HEK293 (cell line): ENCODE results near the gene BMP10.

Experiments used
- CTCF ChIP-seq: fragments of 450-650 bp; formaldehyde crosslinking; IDR thresholded peaks from 2 replicates; pipeline ENCODE4 v1.5.1; 2016; ENCODE audit warnings: missing biosample characterization, missing genetic modification characterization
- PATZ1 ChIP-seq: fragments of 450-650 bp; formaldehyde crosslinking; IDR thresholded peaks from 2 replicates; pipeline ENCODE4 v1.5.1; 2016; ENCODE audit warnings: missing biosample characterization, missing genetic modification characterization
- YY1 ChIP-seq: fragments of 450-650 bp; formaldehyde crosslinking; IDR thresholded peaks from 2 replicates; pipeline ENCODE4 v1.5.1; 2018; ENCODE audit warnings: missing biosample characterization, missing genetic modification characterization
- ZBTB1 ChIP-seq: fragments of 450-650 bp; formaldehyde crosslinking; IDR thresholded peaks from 2 replicates; pipeline ENCODE4 v1.5.1; 2016; ENCODE audit warnings: missing biosample characterization, missing genetic modification characterization
- ZBTB17 ChIP-seq: fragments of 450-650 bp; formaldehyde crosslinking; IDR thresholded peaks from 2 replicates; pipeline ENCODE4 v1.5.1; 2016; ENCODE audit warnings: missing biosample characterization, missing genetic modification characterization
- ZBTB21 ChIP-seq: fragments of 450-650 bp; formaldehyde crosslinking; IDR thresholded peaks from 2 replicates; pipeline ENCODE4 v1.5.1; 2017; ENCODE audit warnings: missing biosample characterization, missing genetic modification characterization
- ZBTB7A ChIP-seq: fragments of 450-650 bp; formaldehyde crosslinking; IDR thresholded peaks from 2 replicates; pipeline ENCODE4 v1.5.1; 2016; ENCODE audit warnings: low read depth, missing biosample characterization, missing genetic modification characterization
- ZEB2 ChIP-seq: fragments of 450-650 bp; formaldehyde crosslinking; IDR thresholded peaks from 2 replicates; pipeline ENCODE4 v1.5.1; 2016; ENCODE audit warnings: missing biosample characterization, missing genetic modification characterization
- ZFP37 ChIP-seq: fragments of 450-650 bp; formaldehyde crosslinking; IDR thresholded peaks from 2 replicates; pipeline ENCODE4 v1.5.1; 2016; ENCODE audit warnings: missing biosample characterization, missing genetic modification characterization
- ZNF174 ChIP-seq: fragments of 450-650 bp; formaldehyde crosslinking; IDR thresholded peaks from 2 replicates; pipeline ENCODE4 v1.5.0; 2017; ENCODE audit warnings: missing biosample characterization, mild to moderate bottlenecking, missing genetic modification characterization
- ZNF184 ChIP-seq: fragments of 450-650 bp; IDR thresholded peaks from 2 replicates; pipeline ENCODE4 v1.5.1; 2018; ENCODE audit warnings: missing biosample characterization, mild to moderate bottlenecking, missing genetic modification characterization
- ZNF274 ChIP-seq, 2 experiments: fragments of 200-500 bp in 1 of 2; fragments of 450-650 bp in 1 of 2; sonication (Bioruptor generic) in 1 of 2; formaldehyde crosslinking in 1 of 2; IDR thresholded peaks; 2 replicates each; pipeline versions ENCODE4 v1.5.1 to v1.6.1; 2014 to 2016; ENCODE audit warnings: borderline replicate concordance in 1 of 2, inconsistent platforms in 1 of 2, low read length in 1 of 2, missing biosample characterization in 1 of 2, missing genetic modification characterization in 1 of 2
- ZNF629 ChIP-seq: fragments of 450-650 bp; formaldehyde crosslinking; IDR thresholded peaks from 2 replicates; pipeline ENCODE4 v1.5.1; 2017; ENCODE audit warnings: missing biosample characterization, missing genetic modification characterization
- ZSCAN18 ChIP-seq: fragments of 450-650 bp; formaldehyde crosslinking; IDR thresholded peaks from 2 replicates; pipeline ENCODE4 v1.5.1; 2016; ENCODE audit warnings: missing biosample characterization, missing genetic modification characterization

GRCh38 chr2:68901199-68901514 is 30.0 kb upstream of the BMP10 start:
- TF ChIP-seq ZBTB17 (tag by site-specific recombination) (no peak), CTCF (tag by site-specific recombination) (peak; percentile 52), ZBTB7A (no peak), PATZ1 (no peak), ZNF274 (IDR thresholded peaks at IDR 0.05; ENCODE audit: low read length) (no peak), ZNF274 (tag by site-specific recombination; IDR thresholded peaks at IDR 0.05; ENCODE audit: borderline replicate concordance) (no peak), ZEB2 (tag by site-specific recombination) (no peak), ZSCAN18 (tag by site-specific recombination) (no peak), ZNF629 (tag by site-specific recombination) (no peak), ZBTB21 (tag by site-specific recombination) (no peak), ZNF174 (tag by site-specific recombination) (no peak), YY1 (tag by site-specific recombination) (no peak), ZBTB1 (no peak), ZNF184 (tag by site-specific recombination) (no peak), ZFP37 (tag by site-specific recombination) (no peak)
